DMS153 treated with DMSO at 0.1 percent for 48 hours (cell line): Measurements from ENCODE around the gene SLF2.

Source experiments
- DNase-seq: peaks from one replicate; lab custom pipeline; 2025; ENCODE audit not compliant: unreplicated experiment; lab: John Stamatoyannopoulos, UW

Gene SLF2

GRCh38 chr10:100980311-100980710 is 67.5 kb downstream of the SLF2 start:
- no peak for DNase-seq

GRCh38 chr10:100980711-100981110 is 67.9 kb downstream of the SLF2 start:
- no peak for DNase-seq

GRCh38 chr10:100981178-100981772 is 68.5 kb downstream of the SLF2 start:
- DNase-seq, result no peak

GRCh38 chr10:100982916-100983830 is 70.4 kb downstream of the SLF2 start:
- DNase-seq, result no peak

- DNase-seq, result no peak
Observed at GRCh38 chr10:100983868-100984671, 71.3 kb downstream of the SLF2 start.

GRCh38 chr10:100984672-100985177 is 72.0 kb downstream of the SLF2 start:
- no peak for DNase-seq

GRCh38 chr10:100985336-100985735 is 72.6 kb downstream of the SLF2 start:
- DNase-seq, result no peak

- no peak for DNase-seq
Observed at GRCh38 chr10:100986623-100986951, 73.8 kb downstream of the SLF2 start.

GRCh38 chr10:100986952-100987684 is 74.4 kb downstream of the SLF2 start, which contains the start of the genes MRPL43 and TWNK:
TSS of gene MRPL43 (minus strand) at chr10:100987497. CDS start at chr10:100987443, 54 bp downstream.
TSS of gene TWNK (plus strand) at chr10:100987543. CDS start at chr10:100988211, 668 bp downstream.
- DNase-seq, result peak; percentile 42

- no peak for DNase-seq
Observed at GRCh38 chr10:100987685-100988049, 74.9 kb downstream of the SLF2 start.

- DNase-seq, result no peak
Observed at GRCh38 chr10:100988166-100988565, 75.4 kb downstream of the SLF2 start.

- no peak for DNase-seq
Observed at GRCh38 chr10:100989088-100989487, 76.3 kb downstream of the SLF2 start.

GRCh38 chr10:100993986-100994708 is 81.4 kb downstream of the SLF2 start:
- no peak for DNase-seq

- DNase-seq, result no peak
Observed at GRCh38 chr10:100995181-100995580, 82.4 kb downstream of the SLF2 start.

- DNase-seq, result peak; percentile 35
Observed at GRCh38 chr10:100996678-100997359, 84.1 kb downstream of the SLF2 start.

- peak; percentile 39 for DNase-seq
Observed at GRCh38 chr10:100997360-100998182, 84.8 kb downstream of the SLF2 start.

- peak; percentile 77 for DNase-seq
Observed at GRCh38 chr10:100998183-100998990, 85.6 kb downstream of the SLF2 start.
